Measurements from ENCODE around the gene CA5A.
"Not testable (repeated sequence)": the region's sequence is repeated elsewhere in the genome, so short reads cannot be mapped to it uniquely, and the experiment has no call there.

Gene CA5A

GRCh38 chr16:87864331-87864989 lies 71.9 kb downstream of the CA5A start:
- FAIRE-seq, result no peak

GRCh38 chr16:87863327-87863635 lies 73.0 kb downstream of the CA5A start:
- FAIRE-seq, result not testable (repeated sequence)

- FAIRE-seq, result not testable (repeated sequence)
Measured at GRCh38 chr16:87862597-87863326, 73.6 kb downstream of the CA5A start.

GRCh38 chr16:87861300-87862099 lies 74.8 kb downstream of the CA5A start:
- FAIRE-seq, result not testable (repeated sequence)

- no peak for FAIRE-seq
Measured at GRCh38 chr16:87860553-87861299, 75.6 kb downstream of the CA5A start.

GRCh38 chr16:87858151-87858993 lies 78.0 kb downstream of the CA5A start:
- not testable (repeated sequence) for FAIRE-seq

- no peak for FAIRE-seq
Measured at GRCh38 chr16:87856791-87857228, 79.5 kb downstream of the CA5A start.

- no peak for FAIRE-seq
Measured at GRCh38 chr16:87855852-87856715, 80.2 kb downstream of the CA5A start.

- no peak for FAIRE-seq
Measured at GRCh38 chr16:87854907-87855683, 81.2 kb downstream of the CA5A start.

- FAIRE-seq, result no peak
Measured at GRCh38 chr16:87854053-87854906, 82.0 kb downstream of the CA5A start.

GRCh38 chr16:87853411-87854052 lies 82.8 kb downstream of the CA5A start:
- FAIRE-seq, result no peak

GRCh38 chr16:87851601-87852000 lies 84.7 kb downstream of the CA5A start:
- FAIRE-seq, result no peak

GRCh38 chr16:87851141-87851587 lies 85.2 kb downstream of the CA5A start:
- no peak for FAIRE-seq

GRCh38 chr16:87850009-87851006 lies 86.0 kb downstream of the CA5A start:
- no peak for FAIRE-seq

- FAIRE-seq, result no peak
Measured at GRCh38 chr16:87849419-87850008, 86.8 kb downstream of the CA5A start.

- FAIRE-seq, result no peak
Measured at GRCh38 chr16:87848676-87849345, 87.5 kb downstream of the CA5A start.
